A549 (cell line): ENCODE measurements around the gene RGL1. TPM values are rescaled to one million over a fixed set of nuclear protein-coding genes. Genes with fewer than 3 reads are reported as not detected.

ENCODE experiments used
- ATAC-seq, 2 experiments: fragments of 200-7000 bp in 1 of 2; fragments of >200 bp in 1 of 2; cut with Nextera tagmentation in 1 of 2; cut with Tn5 transposase in 1 of 2; 3 replicates each; pipeline versions ENCODE4 v1.8.0 to v1.9.1; 2018 to 2020; ENCODE audit warnings: mild to moderate bottlenecking in 1 of 2, moderate library complexity in 1 of 2
- CTCF ChIA-PET: fragments of 300-600 bp; sonication (Branson Sonifier 250); formaldehyde crosslinking; extraction: SDS; loops from one replicate; lab custom pipeline; 2021; ENCODE audit warnings: antibody characterized with exemption, inconsistent platforms; lab: Yijun Ruan, JAX
- POLR2A ChIA-PET: fragments of 350-600 bp; formaldehyde crosslinking; extraction: SDS; loops from one replicate; lab custom pipeline; 2021; ENCODE audit warnings: antibody characterized with exemption, inconsistent platforms; lab: Yijun Ruan, JAX
- DNase-seq, 2 experiments: peaks; one replicate each; pipeline versions ENCODE4 v3.0.0 to v3.0.0-alpha.2; 2011 to 2016; ENCODE audit warnings: low read depth in 1 of 2, low spot score in 1 of 2
- FAIRE-seq: peaks from 2 replicates; lab custom pipeline; 2011; peaks lifted over from hg19 to GRCh38; lab: Jason Lieb, UNC
- H3K27ac ChIP-seq, 2 experiments: fragments of >200 bp; sonication (Bioruptor Twin); formaldehyde crosslinking; 3 replicates each; pipeline ENCODE4 v1.5.1; 2016 to 2017
- H3K4me1 ChIP-seq: fragments of >200 bp; sonication (Bioruptor Twin); formaldehyde crosslinking; 3 replicates; pipeline ENCODE4 v1.6.1; 2016
- H3K4me2 ChIP-seq: fragments of >200 bp; sonication (Bioruptor Twin); formaldehyde crosslinking; 3 replicates; pipeline ENCODE4 v1.6.1; 2016
- H3K4me3 ChIP-seq: fragments of >200 bp; sonication (Bioruptor Twin); formaldehyde crosslinking; 3 replicates; pipeline ENCODE4 v1.5.1; 2016
- H3K9me3 ChIP-seq: fragments of >200 bp; sonication (Bioruptor Twin); formaldehyde crosslinking; 3 replicates; pipeline ENCODE4 v1.6.1; 2016
- CHD4 ChIP-seq: fragments of 200-600 bp; sonication (generic); IDR thresholded peaks from 2 replicates; pipeline ENCODE4 v1.6.1; 2016; ENCODE audit warnings: antibody characterized with exemption, mild to moderate bottlenecking, borderline replicate concordance
- EHF ChIP-seq: fragments of 250-450 bp; sonication (Bioruptor Pico); IDR thresholded peaks from 2 replicates; pipeline ENCODE4 v1.5.0; 2020; ENCODE audit warnings: mild to moderate bottlenecking
- EP300 ChIP-seq, 2 experiments: fragments of >200 bp; sonication (Bioruptor Twin); formaldehyde crosslinking; IDR thresholded peaks; 2 replicates in 1 of 2; 3 replicates in 1 of 2; pipeline ENCODE4 v1.6.1; 2016 to 2017
- FOSB ChIP-seq: fragments of 250-450 bp; sonication (Bioruptor Pico); IDR thresholded peaks from 2 replicates; pipeline ENCODE4 v1.5.0; 2020; ENCODE audit warnings: mild to moderate bottlenecking, moderate library complexity
- GATA3 ChIP-seq: IDR thresholded peaks from 2 replicates; pipeline ENCODE4 v1.6.1; 2012; ENCODE audit warnings: borderline replicate concordance
- HDAC2 ChIP-seq: fragments of 200-600 bp; sonication (generic); IDR thresholded peaks from 2 replicates; pipeline ENCODE4 v1.6.1; 2016
- HMGXB4 ChIP-seq: fragments of 250-450 bp; sonication (Bioruptor Pico); IDR thresholded peaks from 2 replicates; pipeline ENCODE4 v1.5.0; 2021; ENCODE audit warnings: mild to moderate bottlenecking, moderate library complexity, borderline replicate concordance
- HOXB13 ChIP-seq: fragments of 250-450 bp; sonication (Bioruptor Pico); IDR thresholded peaks from 2 replicates; pipeline ENCODE4 v1.5.0; 2020; ENCODE audit warnings: low read depth, mild to moderate bottlenecking, moderate library complexity
- JUNB ChIP-seq: fragments of >200 bp; sonication (Bioruptor Twin); formaldehyde crosslinking; IDR thresholded peaks from 2 replicates; pipeline ENCODE4 v1.6.1; 2016
- KDM1A ChIP-seq: fragments of 200-600 bp; sonication (generic); IDR thresholded peaks from 2 replicates; pipeline ENCODE4 v1.6.1; 2016; ENCODE audit warnings: low read depth, mild to moderate bottlenecking
- NFE2L2 ChIP-seq: fragments of 150-350 bp; conservative IDR thresholded peaks from 2 replicates; pipeline ENCODE4 v1.6.1; 2014; ENCODE audit warnings: low read length
- NR3C1 ChIP-seq: fragments of >200 bp; sonication (Bioruptor Twin); formaldehyde crosslinking; IDR thresholded peaks from 3 replicates; pipeline ENCODE4 v1.6.1; 2017
- RCOR1 ChIP-seq: fragments of 150-350 bp; IDR thresholded peaks from 2 replicates; pipeline ENCODE4 v1.6.1; 2014; ENCODE audit warnings: antibody characterized with exemption, low read length, low read depth
- REST ChIP-seq: fragments of 200-600 bp; sonication (generic); IDR thresholded peaks from 2 replicates; pipeline ENCODE4 v1.6.1; 2016; ENCODE audit warnings: antibody characterized with exemption, mild to moderate bottlenecking, moderate library complexity
- RFX5 ChIP-seq: fragments of 450-650 bp; IDR thresholded peaks from 2 replicates; pipeline ENCODE4 v1.7.1; 2014; ENCODE audit warnings: antibody characterized with exemption, mild to moderate bottlenecking, moderate library complexity
- SMC3 ChIP-seq: fragments of >200 bp; sonication (Bioruptor Twin); formaldehyde crosslinking; IDR thresholded peaks from 3 replicates; pipeline ENCODE4 v1.6.1; 2018; ENCODE audit warnings: inconsistent platforms
- ZC3H11A ChIP-seq: fragments of 450-650 bp; IDR thresholded peaks from 2 replicates; pipeline ENCODE4 v1.6.1; 2014; ENCODE audit warnings: antibody characterized with exemption, mild to moderate bottlenecking
- ZFP36 ChIP-seq: fragments of 450-650 bp; IDR thresholded peaks from 2 replicates; pipeline ENCODE4 v1.6.1; 2014; ENCODE audit warnings: borderline replicate concordance; ENCODE audit not compliant: partially characterized antibody
- ZSCAN20 ChIP-seq: fragments of 250-450 bp; sonication (Bioruptor Pico); IDR thresholded peaks from 2 replicates; pipeline ENCODE4 v1.8.0; 2022; ENCODE audit warnings: mild to moderate bottlenecking, moderate library complexity
- WGBS: methylation state at CpG from one replicate; pipeline ENCODE4 v1.1.6; 2017; ENCODE audit errors: missing lambda C conversion rate; 5-methylcytosine and 5-hydroxymethylcytosine counted together
- polyA plus RNA-seq, 4 experiments: library from polyadenylated mRNA; depleted of rRNA in 3 of 4; stranded (reverse); fragments of >200 nt; fragmentation: RNase III in 1 of 4; extraction: RNeasy Plus Mini Kit Qiagen cat#74134 plus additional on column Dnase treatment in 1 of 4; gene quantifications; 2 replicates in 3 of 4; 3 replicates in 1 of 4; pipeline ENCODE4 v1.2.3, GENCODE V29; 2011 to 2017
- TF ChIP-seq, protein P1 (sequence below): fragments of >200 bp; sonication (Bioruptor Twin); formaldehyde crosslinking; IDR thresholded peaks from 2 replicates; pipeline ENCODE4 v1.6.1; 2016
- TF ChIP-seq, protein P2 (sequence below): IDR thresholded peaks from 2 replicates; pipeline ENCODE4 v1.6.1; 2012; ENCODE audit warnings: low read depth, borderline replicate concordance

RGL1 gene
- polyA plus RNA-seq, 2 of the 4 experiments (the other 2 are of a cell fraction): 1.0 to 3.8 TPM

- FAIRE-seq (no peak), DNase-seq (no peak), ATAC-seq (no peak)
- Histone ChIP-seq H3K27ac (no peak overlapping the region), H3K4me1 (peaks cover 5% of the 10 kb centered on the region; the same call in 1 of the 3 replicates), H3K9me3 (peaks cover 9% of the 10 kb centered on the region; the same call in 1 of the 3 replicates), H3K4me2 (no peak overlapping the region), H3K4me3 (no peak overlapping the region)
- ChIA-PET CTCF (no interaction called here), POLR2A (no interaction called here)
- no peak for TF ChIP-seq HMGXB4
- TF ChIP-seq, protein P1, sequence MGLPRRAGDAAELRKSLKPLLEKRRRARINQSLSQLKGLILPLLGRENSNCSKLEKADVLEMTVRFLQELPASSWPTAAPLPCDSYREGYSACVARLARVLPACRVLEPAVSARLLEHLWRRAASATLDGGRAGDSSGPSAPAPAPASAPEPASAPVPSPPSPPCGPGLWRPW: no peak
- WGBS: 86% methylated on average over 2 of the region's 2 CpGs
Observed at GRCh38 chr1:183807549-183808168, 2.7 kb downstream of the RGL1 start.

GRCh38 chr1:183808296-183809027, 3.5 kb downstream of the RGL1 start:
- H3K4me3 ChIP-seq: no peak overlapping the region
- TF ChIP-seq EP300 (IDR thresholded peaks at IDR 0.05) (no peak), ZC3H11A (no peak), HOXB13 (CRISPR knock-in tag) (no peak), RCOR1 (no peak), HMGXB4 (no peak), ZFP36 (no peak), KDM1A (no peak), RFX5 (no peak), JUNB (no peak), SMC3 (no peak), ZSCAN20 (CRISPR knock-in tag) (no peak), NFE2L2 (no peak)
- no peak for FAIRE-seq
- 33% methylated on average over 2 of the region's 2 CpGs for WGBS
- peaks cover 13% of the 10 kb centered on the region; the same call in 1 of the 3 replicates for H3K4me1 ChIP-seq
- no peak overlapping the region for H3K27ac ChIP-seq
- ChIA-PET POLR2A (no interaction called here), CTCF (no interaction called here)
- H3K4me2 ChIP-seq: no peak overlapping the region
- ATAC-seq: no peak
- H3K9me3 ChIP-seq: 0 out of 3 replicates have a peak, but pooled peaks cover 2% of the 10 kb centered on the region
- DNase-seq: no peak

GRCh38 chr1:183810121-183810520, 5.2 kb downstream of the RGL1 start:
- WGBS: 50% methylated on average over 2 of the region's 2 CpGs
- DNase-seq (no peak), ATAC-seq (no peak), FAIRE-seq (no peak)
- Histone ChIP-seq H3K4me3 (no peak overlapping the region), H3K4me1 (peaks cover 13% of the 10 kb centered on the region; the same call in 1 of the 3 replicates), H3K4me2 (no peak overlapping the region), H3K27ac (no peak overlapping the region), H3K9me3 (no peaks in the 10 kb centered on the region)
- ChIA-PET CTCF (no interaction called here), POLR2A (no interaction called here)
- TF ChIP-seq RFX5: no peak
- no peak for TF ChIP-seq HDAC2
- TF ChIP-seq CHD4: no peak
- no peak for TF ChIP-seq ZFP36
- TF ChIP-seq, protein P2, sequence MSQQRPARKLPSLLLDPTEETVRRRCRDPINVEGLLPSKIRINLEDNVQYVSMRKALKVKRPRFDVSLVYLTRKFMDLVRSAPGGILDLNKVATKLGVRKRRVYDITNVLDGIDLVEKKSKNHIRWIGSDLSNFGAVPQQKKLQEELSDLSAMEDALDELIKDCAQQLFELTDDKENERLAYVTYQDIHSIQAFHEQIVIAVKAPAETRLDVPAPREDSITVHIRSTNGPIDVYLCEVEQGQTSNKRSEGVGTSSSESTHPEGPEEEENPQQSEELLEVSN: no peak
- TF ChIP-seq ZSCAN20 (CRISPR knock-in tag): no peak
- TF ChIP-seq JUNB: no peak
- TF ChIP-seq HMGXB4: no peak
- no peak for TF ChIP-seq NR3C1
- TF ChIP-seq, protein P1: no peak
- no peak for TF ChIP-seq REST
- no peak for TF ChIP-seq FOSB
- TF ChIP-seq EHF (CRISPR knock-in tag): no peak
- no peak for TF ChIP-seq GATA3
